B cell (primary cell): ENCODE results near the gene TAS2R40. TPM values are rescaled to one million over a fixed set of nuclear protein-coding genes. Genes with fewer than 3 reads are reported as not detected.

Source experiments
- ATAC-seq: fragments of 200-7000 bp; cut with Tn5 transposase; one replicate; pipeline ENCODE4 v1.10.0; 2021; ENCODE audit warnings: low read depth, mild to moderate bottlenecking, moderate number of reproducible peaks, moderate library complexity
- CTCF ChIA-PET: fragments of 350-600 bp; sonication (Branson Sonifier 250); formaldehyde crosslinking; loops from one replicate; lab custom pipeline; 2021; ENCODE audit warnings: antibody characterized with exemption, inconsistent platforms; lab: Charles Lee
- POLR2A ChIA-PET: fragments of 350-600 bp; sonication (Branson Sonifier 250); formaldehyde crosslinking; loops from one replicate; lab custom pipeline; 2021; ENCODE audit warnings: antibody characterized with exemption; lab: Charles Lee
- DNase-seq: peaks from one replicate; pipeline ENCODE4 v3.0.0; 2013
- H2AFZ ChIP-seq: 2 replicates; pipeline ENCODE4 v1.6.1; 2012; ENCODE audit warnings: mild to moderate bottlenecking, low read depth, low read length; ENCODE audit not compliant: insufficient read depth, poor library complexity, severe bottlenecking
- H3K27ac ChIP-seq, 2 donors: 1 replicate in 1 of 2; 2 replicates in 1 of 2; pipeline ENCODE4 v1.5.1; 2012 to 2013; ENCODE audit warnings: low read length in 2 of 2, mild to moderate bottlenecking in 2 of 2, moderate library complexity in 1 of 2
- H3K27me3 ChIP-seq, 4 experiments: fragments of 200-600 bp in 1 of 4; sonication (generic) in 1 of 4; replicated peaks in 1 of 4; 1 replicate in 2 of 4; 2 replicates in 2 of 4; pipeline versions ENCODE4 v1.6.1 to v1.7.0; 2013 to 2016; ENCODE audit warnings: low read length in 3 of 4, mild to moderate bottlenecking in 2 of 4, mixed read lengths in 1 of 4, moderate library complexity in 1 of 4; ENCODE audit not compliant: insufficient read depth in 4 of 4, control insufficient read depth in 3 of 4; ENCODE audit errors: control extremely low read depth in 1 of 4
- H3K36me3 ChIP-seq, 2 experiments: replicated peaks in 1 of 2; 1 replicate in 1 of 2; 2 replicates in 1 of 2; pipeline versions ENCODE4 v1.6.1 to v1.7.1; 2013; ENCODE audit warnings: low read length in 1 of 2; ENCODE audit not compliant: insufficient read depth in 2 of 2, control insufficient read depth in 1 of 2; ENCODE audit errors: control extremely low read depth in 1 of 2, extremely low read depth in 1 of 2
- H3K4me1 ChIP-seq, 2 donors: fragments of 200-600 bp in 1 of 2; sonication (generic) in 1 of 2; 1 replicate in 1 of 2; 2 replicates in 1 of 2; pipeline versions ENCODE4 v1.5.1 to v1.6.1; 2013 to 2017; ENCODE audit warnings: low read length in 2 of 2; ENCODE audit not compliant: control insufficient read depth in 2 of 2, insufficient read depth in 2 of 2
- H3K4me2 ChIP-seq: replicated peaks from 2 replicates; pipeline ENCODE3; 2012; ENCODE audit warnings: mild to moderate bottlenecking, low read depth, low read length; ENCODE audit not compliant: poor library complexity, severe bottlenecking
- H3K4me3 ChIP-seq, 5 experiments: fragments of 200-600 bp in 1 of 5; sonication (generic) in 1 of 5; 1 replicate in 3 of 5; 2 replicates in 2 of 5; pipeline versions ENCODE4 v1.5.1 to v1.7.0; 2011 to 2016; ENCODE audit warnings: low read length in 4 of 5, mild to moderate bottlenecking in 4 of 5, low read depth in 2 of 5, control low read depth in 1 of 5, moderate library complexity in 1 of 5; ENCODE audit not compliant: insufficient read depth in 1 of 5; ENCODE audit errors: control extremely low read depth in 1 of 5, extremely low read depth in 1 of 5
- H3K79me2 ChIP-seq: fragments of 200-600 bp; sonication (generic); one replicate; pipeline ENCODE4 v1.6.0; 2016; ENCODE audit warnings: low read length; ENCODE audit not compliant: control insufficient read depth, insufficient read depth
- H3K9ac ChIP-seq: fragments of 200-600 bp; sonication (generic); 2 replicates; pipeline ENCODE4 v1.6.1; 2017; ENCODE audit warnings: mild to moderate bottlenecking, low read length, moderate library complexity
- H3K9me3 ChIP-seq, 3 donors: one replicate each; pipeline versions ENCODE4 v1.6.1 to v1.7.1; 2013; ENCODE audit warnings: low read length in 2 of 3; ENCODE audit not compliant: control insufficient read depth in 2 of 3, insufficient read depth in 1 of 3; ENCODE audit errors: control extremely low read depth in 1 of 3
- H4K20me1 ChIP-seq: 2 replicates; pipeline ENCODE4 v1.6.0; 2012; ENCODE audit warnings: mild to moderate bottlenecking, low read length; ENCODE audit not compliant: insufficient read depth, control insufficient read depth, poor library complexity, severe bottlenecking
- H3K27ac Mint-ChIP-seq: one replicate; pipeline ENCODE4 v1.8.0; 2021; ENCODE audit warnings: mixed read lengths
- H3K27me3 Mint-ChIP-seq: one replicate; pipeline ENCODE4 v1.8.0; 2021; ENCODE audit warnings: mixed read lengths
- H3K4me1 Mint-ChIP-seq: one replicate; pipeline ENCODE4 v1.8.0; 2021; ENCODE audit warnings: mixed read lengths
- H3K4me3 Mint-ChIP-seq: one replicate; pipeline ENCODE4 v1.8.0; 2021; ENCODE audit warnings: mixed read lengths
- H3K9me3 Mint-ChIP-seq: one replicate; pipeline ENCODE4 v1.8.0; 2022; ENCODE audit warnings: mixed read lengths; ENCODE audit not compliant: insufficient read depth
- CTCF ChIP-seq: fragments of 200-600 bp; IDR thresholded peaks from one replicate; pipeline ENCODE4 v1.8.0; 2022; ENCODE audit warnings: antibody characterized with exemption, mild to moderate bottlenecking
- EZH2 ChIP-seq: IDR thresholded peaks from 2 replicates; pipeline ENCODE4 v1.6.1; 2012; ENCODE audit warnings: borderline replicate concordance, low read depth, mild to moderate bottlenecking, moderate library complexity, low read length; ENCODE audit not compliant: insufficient read depth, poor library complexity, severe bottlenecking
- WGBS: methylation state at CpG from one replicate; pipeline ENCODE4 v1.1.5; 2013; ENCODE audit warnings: missing lambda C conversion rate; ENCODE audit not compliant: insufficient coverage; 5-methylcytosine and 5-hydroxymethylcytosine counted together
- intact Hi-C: fragments of 100-400 bp; cut with micrococcal nuclease; formaldehyde crosslinking; loops from one replicate; pipeline ENCODE4 v1.10.0; 2022
- polyA plus RNA-seq: library from polyadenylated mRNA; depleted of rRNA; stranded (reverse); fragments of >200 nt; gene quantifications from 2 replicates; pipeline ENCODE4 v1.2.3, GENCODE V29; 2012
- total RNA-seq, 2 donors: library from RNA; stranded (reverse); fragments of 120-200 nt in 1 of 2; gene quantifications; 1 replicate in 1 of 2; 2 replicates in 1 of 2; pipeline versions ENCODE4 v1.2.3 to v1.2.4, GENCODE V29; 2013 to 2022

The TAS2R40 gene
- total and polyA plus RNA-seq, 2 donors (not counting 1 experiment from before 2014, with no cell fraction given): not detected

DNA sequence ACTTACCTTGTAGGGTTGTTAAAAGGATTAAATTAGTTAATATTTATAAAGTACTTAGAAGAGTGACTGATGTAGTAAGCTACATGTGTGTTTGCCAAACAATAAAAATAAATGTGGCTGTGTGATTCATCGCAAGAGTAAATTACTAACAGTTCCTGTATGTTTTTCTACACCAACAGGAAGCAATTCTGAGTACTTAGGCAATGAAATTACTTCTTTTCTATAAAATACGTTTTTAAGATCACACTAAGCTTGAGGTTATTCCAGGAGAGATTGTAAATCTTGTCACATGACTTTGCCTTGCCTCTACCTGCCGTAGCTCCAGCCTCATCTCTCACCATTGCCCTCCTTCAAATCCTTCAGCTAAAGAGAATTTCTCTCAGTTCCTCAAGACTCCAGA is 23.3 kb downstream of the TAS2R40 start:
- H3K4me3 ChIP-seq: no peak overlapping the region

DNA sequence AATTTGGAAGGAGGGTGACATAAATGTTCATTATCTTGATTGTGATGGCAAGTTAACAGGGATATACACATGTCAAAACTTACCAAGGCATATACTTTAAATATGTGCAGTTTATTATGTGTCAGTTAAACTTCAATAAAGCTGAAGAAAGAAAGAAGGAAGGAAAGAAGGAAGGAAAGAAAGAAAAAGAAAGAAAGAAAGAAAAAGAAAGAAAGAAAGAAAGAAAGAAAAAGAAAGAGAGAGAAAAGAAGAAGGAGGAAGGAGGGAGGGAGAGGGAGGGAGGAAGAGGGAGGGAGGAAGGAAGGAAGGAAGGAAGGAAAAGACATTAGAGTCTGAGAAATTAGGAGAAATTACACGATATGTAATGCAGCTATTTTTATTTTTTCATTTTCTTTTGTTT is 25.5 kb downstream of the TAS2R40 start:
- no peak overlapping the region for H3K4me2 ChIP-seq
- H3K36me3 ChIP-seq: no peaks in the 10 kb centered on the region
- H3K4me1 Mint-ChIP-seq: peaks cover 47% of the 10 kb centered on the region
- no peak overlapping the region for H3K27ac ChIP-seq
- ChIA-PET POLR2A (no interaction called here), CTCF (interaction anchor here (0.6 to 0.8 kb wide), 3 partner anchors 9 to 169 kb away, joined by 3 to 4 read pairs (median 3); no protein-coding TSS in a partner anchor)
- no peak for DNase-seq
- no peak overlapping the region for H3K9ac ChIP-seq
- peaks cover 0 to 12% (median 0%) of the 10 kb centered on the region in 3 donors for H3K9me3 ChIP-seq
- peaks cover 21 to 41% of the 10 kb centered on the region in 2 donors for H3K4me1 ChIP-seq
- no peak for ATAC-seq
- TF ChIP-seq CTCF (no peak), EZH2 (no peak)
- no peak overlapping the region for H3K4me3 ChIP-seq
- no peak overlapping the region for H2AFZ ChIP-seq
- peaks cover 2% of the 10 kb centered on the region for H3K27me3 Mint-ChIP-seq
- no peaks in the 10 kb centered on the region for H3K27me3 ChIP-seq
- H3K9me3 Mint-ChIP-seq: peaks cover 5% of the 10 kb centered on the region
- intact Hi-C loops: no loop called here
- H3K79me2 ChIP-seq: no peaks in the 10 kb centered on the region
- WGBS: no CpG with 5 or more reads among the region's 1 CpG
- no peak overlapping the region for H3K27ac Mint-ChIP-seq
- H4K20me1 ChIP-seq: no peaks in the 10 kb centered on the region
- H3K4me3 Mint-ChIP-seq: no peak overlapping the region

More for the DNA sequence above, 23.3 kb downstream of the TAS2R40 start:
- Histone ChIP-seq H3K27me3 (peaks cover 0 to 3% (median 0%) of the 10 kb centered on the region in 4 experiments), H3K9ac (no peak overlapping the region), H2AFZ (no peak overlapping the region), H3K27ac (no peak overlapping the region), H3K4me1 (peaks cover 13 to 22% of the 10 kb centered on the region in 2 donors), H3K36me3 (no peaks in the 10 kb centered on the region), H3K79me2 (no peaks in the 10 kb centered on the region), H4K20me1 (no peaks in the 10 kb centered on the region), H3K9me3 (peaks cover 0 to 12% (median 0%) of the 10 kb centered on the region in 3 donors), H3K4me2 (no peak overlapping the region)
- ATAC-seq (no peak), DNase-seq (no peak)
- ChIA-PET CTCF (no interaction called here), POLR2A (no interaction called here)
- TF ChIP-seq EZH2 (no peak), CTCF (no peak)
- H3K27me3 Mint-ChIP-seq: peaks cover 9% of the 10 kb centered on the region
- H3K4me1 Mint-ChIP-seq: peaks cover 32% of the 10 kb centered on the region
- H3K9me3 Mint-ChIP-seq: peaks cover 5% of the 10 kb centered on the region
- H3K4me3 Mint-ChIP-seq: no peak overlapping the region
- WGBS: no CpG with 5 or more reads among the region's 3 CpGs
- H3K27ac Mint-ChIP-seq: no peak overlapping the region
- intact Hi-C loops: no loop called here
